ENCODE data around the gene BABAM2. TPM values are rescaled to one million over a fixed set of nuclear protein-coding genes. Genes with fewer than 3 reads are reported as not detected.
"Not testable (repeated sequence)": the region's sequence is repeated elsewhere in the genome, so short reads cannot be mapped to it uniquely, and the experiment has no call there.

Gene BABAM2
- polyA plus RNA-seq, 3 donors = 33.2 to 52.8 (median 49.3) TPM

DNA sequence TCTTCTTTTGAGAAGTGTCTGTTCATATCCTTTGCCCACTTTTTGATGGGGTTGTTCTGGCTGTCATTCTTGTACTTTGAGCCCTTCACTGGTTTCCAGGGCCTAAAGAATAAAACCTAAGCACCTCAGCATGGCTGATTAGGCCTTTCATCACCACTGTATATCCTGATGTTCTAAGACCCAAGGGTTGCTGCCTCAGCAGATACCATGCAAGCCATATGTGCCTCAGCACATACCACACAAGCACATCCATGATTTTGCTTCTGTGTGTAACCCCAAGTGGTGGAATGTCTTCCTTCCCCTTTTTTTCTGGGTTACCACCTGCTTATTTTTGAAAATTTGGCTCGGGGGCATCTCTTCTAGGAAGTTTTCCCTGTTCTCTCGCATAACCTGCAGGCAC, 11.7 kb upstream of the BABAM2 start:
- WGBS (ENCODE audit: insufficient coverage) = 100% methylated on average over 1 of the region's 2 CpGs
- no peaks in the 10 kb centered on the region for H4K20me1 ChIP-seq (ENCODE audit: insufficient read depth, low read length)
- intact Hi-C loops (cut with micrococcal nuclease) = no loop called here

DNA sequence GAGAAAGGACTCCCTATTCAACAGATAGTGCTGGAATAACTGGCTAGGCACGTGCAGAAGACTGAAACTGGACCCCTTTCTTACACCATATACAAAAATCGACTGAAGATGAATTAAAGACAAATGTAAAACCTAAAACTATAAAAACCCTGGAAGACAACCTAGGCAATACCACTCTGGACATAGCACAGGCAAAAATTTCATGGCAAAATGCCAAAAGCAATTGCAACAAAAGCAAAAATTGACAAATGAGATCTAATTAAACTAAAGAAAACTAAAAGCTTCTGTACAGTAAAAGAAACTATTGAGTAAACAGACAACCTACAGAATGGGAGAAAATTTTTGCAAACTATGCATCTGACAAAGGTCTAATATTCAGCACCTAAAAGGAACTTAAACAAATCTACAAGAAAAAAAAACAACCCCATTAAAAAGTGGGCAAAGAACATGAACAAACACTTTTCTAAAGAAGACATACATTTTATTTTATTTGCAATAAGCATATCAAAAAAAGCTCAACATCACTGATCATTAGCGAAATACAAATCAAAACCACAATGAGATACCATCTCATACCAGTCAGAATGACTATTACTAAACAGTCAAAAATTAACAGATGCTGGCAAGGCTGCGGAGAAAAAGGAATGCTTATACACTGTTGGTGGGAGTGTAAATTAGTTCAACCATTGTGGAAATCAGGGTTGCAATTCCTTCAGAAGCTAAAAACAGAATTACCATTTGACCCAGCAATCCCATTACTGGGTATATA, 8.5 kb upstream of the BABAM2 start:
- intact Hi-C loops (cut with micrococcal nuclease); H3K27me3 ChIP-seq (ENCODE audit: control insufficient read depth in 2 of 2, insufficient read depth in 2 of 2, low read length in 2 of 2); H2AFZ ChIP-seq (ENCODE audit: insufficient read depth, low read depth, low read length, poor library complexity, severe bottlenecking); H3K4me3 Mint-ChIP-seq; H3K4me3 ChIP-seq (replicated peaks in 1 of 3; ENCODE audit: low read depth in 2 of 3, low read length in 3 of 3); H3K4me1 Mint-ChIP-seq; H3K79me2 ChIP-seq (ENCODE audit: insufficient read depth, low read length); H3K9me3 ChIP-seq (replicated peaks in 1 of 2; ENCODE audit: control insufficient read depth in 1 of 2, insufficient read depth in 1 of 2, low read length in 2 of 2); H3K4me2 ChIP-seq (replicated peaks; ENCODE audit: extremely low read depth, low read length, poor library complexity, severe bottlenecking); H3K36me3 ChIP-seq (replicated peaks in 1 of 2; ENCODE audit: control insufficient read depth in 1 of 2, insufficient read depth in 2 of 2, low read length in 2 of 2); DNase-seq; H3K9ac ChIP-seq (ENCODE audit: insufficient read depth, low read length, poor library complexity, severe bottlenecking); H4K20me1 ChIP-seq (ENCODE audit: insufficient read depth, low read length); H3K27me3 Mint-ChIP-seq (ENCODE audit: low read depth in 3 of 3); H3K4me1 ChIP-seq (ENCODE audit: control insufficient read depth in 1 of 2, insufficient read depth in 2 of 2, low read length in 2 of 2); H3K27ac Mint-ChIP-seq; H3K27ac ChIP-seq (ENCODE audit: low read depth in 1 of 2, low read length in 2 of 2): not testable (repeated sequence)
- Mint-ChIP-seq H3K9me3 (peaks cover 12 to 18% (median 15%) of the 10 kb centered on the region in 7 donors), H3K36me3 (peaks cover 6 to 10% of the 10 kb centered on the region in 2 donors)
- WGBS (ENCODE audit: insufficient coverage) = 90% methylated on average over 2 of the region's 4 CpGs

More for the DNA sequence above, 11.7 kb upstream of the BABAM2 start:
- H3K79me2 ChIP-seq (ENCODE audit: insufficient read depth, low read length) = no peaks in the 10 kb centered on the region
- no peaks in the 10 kb centered on the region for H3K36me3 ChIP-seq (replicated peaks in 1 of 2; ENCODE audit: control insufficient read depth in 1 of 2, insufficient read depth in 2 of 2, low read length in 2 of 2)
- H3K27me3 ChIP-seq (ENCODE audit: control insufficient read depth in 2 of 2, insufficient read depth in 2 of 2, low read length in 2 of 2) = no peaks in the 10 kb centered on the region
- no peak for DNase-seq
- no peak overlapping the region for H3K4me3 Mint-ChIP-seq
- H3K9me3 Mint-ChIP-seq = peaks cover 17 to 31% (median 26%) of the 10 kb centered on the region in 7 donors
- H3K9me3 ChIP-seq (replicated peaks in 1 of 2; ENCODE audit: control insufficient read depth in 1 of 2, insufficient read depth in 1 of 2, low read length in 2 of 2) = peaks cover 0 to 9% of the 10 kb centered on the region in 2 donors
- H3K27ac Mint-ChIP-seq = no peak overlapping the region
- no peak overlapping the region for H2AFZ ChIP-seq (ENCODE audit: insufficient read depth, low read depth, low read length, poor library complexity, severe bottlenecking)
- no peak overlapping the region for H3K4me2 ChIP-seq (replicated peaks; ENCODE audit: extremely low read depth, low read length, poor library complexity, severe bottlenecking)
- TF ChIP-seq, protein P1, sequence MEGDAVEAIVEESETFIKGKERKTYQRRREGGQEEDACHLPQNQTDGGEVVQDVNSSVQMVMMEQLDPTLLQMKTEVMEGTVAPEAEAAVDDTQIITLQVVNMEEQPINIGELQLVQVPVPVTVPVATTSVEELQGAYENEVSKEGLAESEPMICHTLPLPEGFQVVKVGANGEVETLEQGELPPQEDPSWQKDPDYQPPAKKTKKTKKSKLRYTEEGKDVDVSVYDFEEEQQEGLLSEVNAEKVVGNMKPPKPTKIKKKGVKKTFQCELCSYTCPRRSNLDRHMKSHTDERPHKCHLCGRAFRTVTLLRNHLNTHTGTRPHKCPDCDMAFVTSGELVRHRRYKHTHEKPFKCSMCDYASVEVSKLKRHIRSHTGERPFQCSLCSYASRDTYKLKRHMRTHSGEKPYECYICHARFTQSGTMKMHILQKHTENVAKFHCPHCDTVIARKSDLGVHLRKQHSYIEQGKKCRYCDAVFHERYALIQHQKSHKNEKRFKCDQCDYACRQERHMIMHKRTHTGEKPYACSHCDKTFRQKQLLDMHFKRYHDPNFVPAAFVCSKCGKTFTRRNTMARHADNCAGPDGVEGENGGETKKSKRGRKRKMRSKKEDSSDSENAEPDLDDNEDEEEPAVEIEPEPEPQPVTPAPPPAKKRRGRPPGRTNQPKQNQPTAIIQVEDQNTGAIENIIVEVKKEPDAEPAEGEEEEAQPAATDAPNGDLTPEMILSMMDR (IDR thresholded peaks at IDR 0.05) = no peak
- H3K4me1 Mint-ChIP-seq = peaks cover 7% of the 10 kb centered on the region
- H3K27ac ChIP-seq (ENCODE audit: low read depth in 1 of 2, low read length in 2 of 2) = no peak overlapping the region
- H3K4me1 ChIP-seq (ENCODE audit: control insufficient read depth in 1 of 2, insufficient read depth in 2 of 2, low read length in 2 of 2) = no peaks in the 10 kb centered on the region
- H3K27me3 Mint-ChIP-seq (ENCODE audit: low read depth in 3 of 3) = peaks cover 0 to 3% (median 1%) of the 10 kb centered on the region in 3 donors
- no peak overlapping the region for H3K4me3 ChIP-seq (replicated peaks in 1 of 3; ENCODE audit: low read depth in 2 of 3, low read length in 3 of 3)
- no peak overlapping the region for H3K9ac ChIP-seq (ENCODE audit: insufficient read depth, low read length, poor library complexity, severe bottlenecking)
- peaks cover 13% of the 10 kb centered on the region in 2 donors for H3K36me3 Mint-ChIP-seq

DNA sequence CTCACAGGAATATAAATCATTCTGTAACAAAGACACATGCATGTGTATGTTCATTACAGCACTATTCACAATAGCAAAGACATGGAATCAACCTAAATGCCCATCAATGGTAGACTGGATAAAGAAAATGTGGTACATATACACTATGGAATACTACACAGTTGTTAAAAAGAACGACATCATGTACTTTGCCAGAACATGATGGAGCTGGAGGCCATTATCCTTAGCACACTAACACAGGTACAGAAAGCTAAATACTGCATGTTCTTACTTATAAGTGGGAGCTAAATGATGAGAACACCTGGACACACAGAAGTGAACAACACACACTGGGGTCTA, 8.0 kb upstream of the BABAM2 start:
- H3K9me3 ChIP-seq (replicated peaks in 1 of 2; ENCODE audit: control insufficient read depth in 1 of 2, insufficient read depth in 1 of 2, low read length in 2 of 2); H3K4me2 ChIP-seq (replicated peaks; ENCODE audit: extremely low read depth, low read length, poor library complexity, severe bottlenecking); H2AFZ ChIP-seq (ENCODE audit: insufficient read depth, low read depth, low read length, poor library complexity, severe bottlenecking); H3K4me3 Mint-ChIP-seq; H3K9ac ChIP-seq (ENCODE audit: insufficient read depth, low read length, poor library complexity, severe bottlenecking); H4K20me1 ChIP-seq (ENCODE audit: insufficient read depth, low read length); H3K27ac Mint-ChIP-seq; DNase-seq; H3K4me3 ChIP-seq (replicated peaks in 1 of 3; ENCODE audit: low read depth in 2 of 3, low read length in 3 of 3); intact Hi-C loops (cut with micrococcal nuclease); H3K27me3 Mint-ChIP-seq (ENCODE audit: low read depth in 3 of 3); H3K27me3 ChIP-seq (ENCODE audit: control insufficient read depth in 2 of 2, insufficient read depth in 2 of 2, low read length in 2 of 2); H3K36me3 ChIP-seq (replicated peaks in 1 of 2; ENCODE audit: control insufficient read depth in 1 of 2, insufficient read depth in 2 of 2, low read length in 2 of 2); H3K27ac ChIP-seq (ENCODE audit: low read depth in 1 of 2, low read length in 2 of 2); H3K4me1 ChIP-seq (ENCODE audit: control insufficient read depth in 1 of 2, insufficient read depth in 2 of 2, low read length in 2 of 2): not testable (repeated sequence)
- H3K9me3 Mint-ChIP-seq = peaks cover 11 to 18% (median 15%) of the 10 kb centered on the region in 7 donors
- no CpG with 5 or more reads among the region's 1 CpG for WGBS (ENCODE audit: insufficient coverage)
- H3K79me2 ChIP-seq (ENCODE audit: insufficient read depth, low read length) = peaks cover 13% of the 10 kb centered on the region
- peaks cover 15% of the 10 kb centered on the region for H3K4me1 Mint-ChIP-seq
- peaks cover 6 to 10% of the 10 kb centered on the region in 2 donors for H3K36me3 Mint-ChIP-seq
